GM21825 (cell line): ENCODE results near the gene GPATCH8.
"Not testable (repeated sequence)": the region's sequence is repeated elsewhere in the genome, so short reads cannot be mapped to it uniquely, and the experiment has no call there.

Experiments used
- ATAC-seq: cut with Tn5 transposase; IDR thresholded peaks from one replicate; pipeline ENCODE4 v1.9.1; 2021; ENCODE audit warnings: mild to moderate bottlenecking, moderate library complexity; ENCODE audit not compliant: unreplicated experiment

GPATCH8 gene

DNA sequence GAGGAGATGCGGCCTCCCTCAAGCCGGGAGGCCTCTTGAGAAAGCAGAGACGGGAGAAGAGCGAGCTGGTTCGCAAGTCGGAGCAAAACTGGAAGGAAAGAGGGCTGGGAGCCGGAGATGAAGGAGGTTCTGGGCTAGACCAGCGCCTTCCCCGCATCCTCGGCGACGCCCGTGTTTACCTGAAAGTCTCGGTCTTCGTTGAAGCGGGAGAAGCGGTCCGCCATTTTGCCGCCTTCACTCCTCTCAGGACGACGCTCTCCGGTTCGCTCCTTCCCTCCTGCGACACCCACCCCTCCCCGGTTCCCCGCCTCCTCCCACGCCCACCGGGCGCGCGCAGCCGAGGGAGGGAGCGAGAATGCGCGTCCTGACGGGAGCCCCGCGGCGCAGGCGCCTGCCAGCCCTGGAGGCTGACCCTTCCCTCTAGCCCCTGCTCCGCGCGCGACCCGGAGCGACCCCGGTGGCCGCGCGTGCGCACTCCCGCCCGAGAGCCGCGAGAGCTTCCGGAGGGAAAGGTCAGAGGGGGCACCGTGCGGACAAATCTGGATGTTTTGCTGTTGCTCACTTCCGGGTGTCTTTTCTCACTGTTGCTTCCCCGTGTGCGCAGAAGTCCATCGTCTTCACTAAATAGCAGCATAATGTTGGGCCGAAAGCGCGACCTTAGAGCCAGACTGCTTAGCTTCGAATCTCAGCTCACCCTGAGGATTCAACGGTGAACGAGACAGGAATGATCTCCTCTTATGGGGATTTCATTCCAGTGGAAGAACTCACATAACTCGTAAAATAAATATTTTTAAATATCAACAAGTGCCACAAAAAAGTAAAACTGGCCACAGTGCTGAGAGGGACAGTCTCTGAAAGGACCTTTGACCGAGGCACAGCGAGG, at the start of gene GPATCH8:
TSS of gene GPATCH8 (minus strand) at position 260 of the 883 bp plus-strand sequence. CDS start at position 224, 36 bp downstream.
- peak; percentile 88 for ATAC-seq

- ATAC-seq: no peak
These were observed 49.2 kb upstream of the GPATCH8 start for GRCh38 chr17:44552361-44552760.

GRCh38 chr17:44549686-44550085, 46.5 kb upstream of the GPATCH8 start:
- ATAC-seq: no peak

DNA sequence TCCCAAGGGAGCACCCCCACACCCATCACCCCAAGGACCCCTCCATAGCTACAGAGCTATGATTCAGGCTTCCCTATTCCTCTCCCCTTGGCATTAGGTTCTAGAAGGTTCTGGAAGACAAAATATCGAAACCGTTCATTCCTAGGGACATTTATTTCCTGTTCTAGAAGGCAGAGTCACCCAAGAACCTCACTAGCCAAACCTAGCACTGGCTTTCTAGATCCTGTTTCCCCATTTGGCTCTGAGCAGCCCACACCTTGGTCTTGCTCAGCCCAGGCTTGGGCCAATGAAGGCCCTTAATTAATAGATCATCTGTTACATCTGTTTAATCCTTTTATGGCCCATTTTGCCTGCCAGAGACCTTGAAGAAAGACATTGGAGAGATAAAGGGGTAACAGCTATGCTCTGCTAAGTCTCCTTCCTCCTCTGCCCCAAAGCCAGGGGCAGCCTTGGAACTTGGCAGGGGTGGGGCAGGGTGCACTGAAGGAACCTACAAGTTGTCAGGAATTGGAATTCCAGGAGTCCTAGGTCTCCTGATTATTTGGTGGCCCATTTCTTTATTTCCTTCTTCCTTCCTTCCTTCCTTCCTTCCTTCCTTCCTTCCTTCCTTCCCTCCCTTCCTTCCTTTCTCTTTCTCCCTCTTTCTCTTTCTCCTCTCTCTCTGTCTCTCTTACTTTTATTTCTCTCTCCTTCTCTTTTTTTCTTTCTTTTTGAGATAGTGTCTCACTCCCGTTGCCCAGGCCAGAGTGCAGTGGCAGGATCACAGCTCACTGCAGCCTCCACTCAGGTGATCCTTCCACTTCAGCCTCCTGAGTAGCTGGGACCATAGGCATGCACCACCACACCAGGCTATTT, 45.4 kb upstream of the GPATCH8 start:
- no peak for ATAC-seq

DNA sequence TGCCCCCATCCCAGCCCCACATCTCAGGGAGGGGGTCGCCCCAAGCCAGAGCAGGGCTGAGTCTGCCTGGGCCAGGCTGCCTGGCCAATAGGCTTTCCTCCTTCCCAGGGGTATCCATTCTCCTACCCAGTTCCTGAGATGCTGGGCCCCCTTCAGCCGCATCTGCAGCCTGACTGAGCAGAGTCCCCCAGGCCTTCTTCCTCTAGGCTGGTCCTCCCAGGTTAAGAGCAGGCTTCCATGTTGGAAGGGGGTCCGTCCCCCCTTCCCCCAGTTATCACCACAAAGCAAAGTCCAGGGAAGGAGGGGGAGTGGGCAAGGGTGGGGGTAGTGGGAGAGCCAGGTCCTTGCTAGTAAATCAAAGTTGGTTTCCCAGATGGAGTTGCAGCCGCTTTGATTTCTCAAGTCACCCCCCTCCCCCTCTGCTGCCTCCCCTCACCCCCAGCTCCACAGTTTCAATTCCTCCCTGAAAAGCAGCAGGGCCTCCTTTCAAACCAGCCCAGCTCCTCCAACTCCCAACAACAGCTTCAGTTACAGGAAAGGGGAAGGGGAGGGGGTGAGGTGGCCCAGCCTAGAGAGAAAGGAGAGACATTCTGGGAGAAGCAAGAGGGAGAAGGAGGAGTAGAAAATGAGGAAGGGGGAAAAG, 44.5 kb upstream of the GPATCH8 start:
- ATAC-seq: no peak

GRCh38 chr17:44546671-44547606, 43.7 kb upstream of the GPATCH8 start:
- ATAC-seq: no peak

- no peak for ATAC-seq
These were observed 40.8 kb upstream of the GPATCH8 start for GRCh38 chr17:44543905-44544523.

DNA sequence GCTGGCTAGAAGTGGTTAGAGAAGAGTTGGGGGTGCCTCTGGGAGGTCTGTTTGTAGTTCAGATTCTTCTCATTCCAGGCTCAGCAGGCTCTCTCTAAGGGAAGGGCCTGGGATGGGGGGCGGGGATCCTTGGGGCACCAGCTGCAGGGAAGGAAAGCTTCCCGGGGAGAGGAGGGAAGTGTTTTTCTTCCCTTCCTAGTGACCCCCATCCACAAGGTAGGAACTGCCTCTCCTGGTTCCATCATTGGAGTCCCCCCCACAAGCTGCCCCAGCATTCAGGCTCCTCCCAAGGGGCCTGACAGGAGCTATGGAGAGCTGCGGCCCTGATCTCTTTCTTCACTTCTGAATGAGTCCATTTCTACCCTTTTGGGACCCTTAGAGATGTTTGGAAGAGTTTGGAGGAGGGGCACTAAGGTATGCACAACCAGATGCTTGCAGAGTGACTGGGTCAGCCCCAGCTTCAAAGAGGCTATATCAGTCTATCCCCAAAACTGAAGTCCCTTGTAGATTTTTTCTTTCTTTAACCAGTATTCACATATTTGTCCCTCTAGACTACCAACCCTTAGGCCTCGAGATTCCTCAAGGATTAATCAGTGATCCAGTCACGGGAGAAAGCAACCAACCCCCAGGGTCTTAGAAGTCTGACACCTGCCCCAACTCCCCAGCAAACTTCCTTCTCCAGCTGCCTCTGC, 40.2 kb upstream of the GPATCH8 start:
- ATAC-seq: no peak

- no peak for ATAC-seq
These were observed 38.8 kb upstream of the GPATCH8 start for GRCh38 chr17:44541884-44542581.

DNA sequence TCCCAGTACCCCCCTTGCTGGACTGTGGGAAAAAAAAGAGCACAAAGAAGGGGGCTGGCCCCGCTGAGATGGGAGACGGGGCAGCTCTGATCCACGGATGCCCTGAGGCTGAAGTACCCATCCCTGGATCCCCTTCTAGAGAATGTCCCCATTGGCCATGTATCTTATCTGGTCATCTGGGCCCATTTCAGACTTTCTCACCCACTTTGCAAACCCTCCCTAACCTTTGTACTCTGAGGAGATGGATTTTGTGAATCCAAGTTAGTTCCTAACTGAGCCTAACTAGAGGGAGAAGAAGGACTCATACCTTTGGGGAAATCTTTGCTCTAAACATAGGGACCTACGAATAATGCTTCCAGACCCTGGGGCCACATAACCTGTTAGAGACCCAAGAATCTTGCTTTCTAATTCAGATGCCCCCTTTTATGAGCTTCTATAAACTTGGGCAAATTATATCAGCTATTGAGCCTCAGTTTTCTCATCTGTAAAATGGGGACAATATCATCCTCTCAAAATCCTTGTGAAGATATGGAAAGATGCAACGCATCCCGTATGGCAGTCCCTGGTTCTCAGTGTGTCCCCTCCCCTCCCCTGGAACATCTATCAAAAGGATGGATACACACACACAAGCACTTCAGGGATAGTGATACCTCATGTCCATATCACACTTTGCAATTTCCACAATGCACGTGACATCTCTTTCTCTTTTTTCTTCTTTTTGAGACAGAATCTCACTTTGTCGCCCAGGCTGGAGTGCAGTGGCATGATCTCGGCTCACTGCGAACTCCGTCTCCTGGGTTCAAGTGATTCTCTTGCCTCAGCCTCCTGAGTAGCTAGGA, 37.3 kb upstream of the GPATCH8 start:
- no peak for ATAC-seq

GRCh38 chr17:44539673-44540072, 36.5 kb upstream of the GPATCH8 start:
- no peak for ATAC-seq

DNA sequence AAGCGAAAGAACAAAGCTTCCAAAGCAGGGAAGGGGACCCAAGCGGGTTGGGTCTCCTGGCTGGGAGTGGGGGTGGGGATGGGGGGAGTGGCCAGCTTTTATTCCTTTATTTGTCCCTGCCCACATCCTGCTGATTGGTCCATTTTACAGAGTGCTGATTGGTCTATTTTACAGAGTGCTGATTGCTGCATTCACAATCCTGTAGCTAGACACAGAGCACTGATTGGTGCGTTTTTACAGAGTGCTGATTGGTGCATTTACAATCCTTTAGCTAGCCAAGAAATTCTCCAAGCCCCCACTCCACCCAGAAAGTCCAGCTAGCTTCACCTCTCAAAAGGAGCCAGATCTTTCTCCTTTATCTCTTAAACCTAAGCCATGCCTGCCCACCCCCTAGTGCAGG, 34.7 kb upstream of the GPATCH8 start:
- ATAC-seq: not testable (repeated sequence)

DNA sequence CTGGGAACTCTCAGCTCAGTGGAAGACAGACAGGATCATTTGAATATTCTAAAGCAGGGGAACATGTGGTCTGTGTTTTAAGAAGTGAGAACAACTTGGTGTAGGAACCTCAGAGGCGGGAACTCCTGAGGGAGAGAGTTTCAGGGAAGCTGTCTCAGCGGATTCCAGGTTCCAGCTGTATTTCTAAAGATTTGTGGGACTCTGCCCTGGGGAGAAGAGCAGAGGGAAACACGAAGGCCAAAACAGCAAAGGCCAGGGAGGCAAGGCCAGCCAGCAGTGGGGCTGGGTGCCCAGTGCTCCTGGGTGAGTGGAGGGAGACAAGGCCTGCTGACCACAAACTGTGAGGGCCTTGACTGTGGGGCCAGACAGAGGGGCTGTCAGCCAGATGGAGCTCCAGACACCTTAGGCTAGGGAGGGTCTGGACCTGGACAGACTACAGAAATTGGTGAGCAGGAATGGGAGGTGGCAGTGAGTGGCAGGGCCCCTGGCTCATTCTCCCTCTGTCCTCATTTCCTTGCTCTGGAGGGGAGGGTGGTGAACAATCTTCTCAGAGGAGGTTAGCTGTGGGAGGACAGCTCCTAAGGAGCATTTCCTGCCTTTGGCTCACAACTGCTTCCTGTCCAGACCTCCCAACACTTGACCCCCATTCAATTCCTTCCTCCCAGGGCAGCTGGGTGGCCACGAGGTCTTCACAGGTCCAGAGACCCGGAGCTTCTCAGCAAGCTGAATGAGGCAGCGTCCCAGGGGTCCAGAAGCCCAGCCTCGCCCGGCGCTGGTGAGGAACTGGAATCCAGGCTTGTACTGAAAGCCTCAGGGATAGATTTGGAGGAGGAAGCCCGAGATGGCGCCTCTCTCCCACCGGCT, 33.1 kb upstream of the GPATCH8 start:
- ATAC-seq: no peak

DNA sequence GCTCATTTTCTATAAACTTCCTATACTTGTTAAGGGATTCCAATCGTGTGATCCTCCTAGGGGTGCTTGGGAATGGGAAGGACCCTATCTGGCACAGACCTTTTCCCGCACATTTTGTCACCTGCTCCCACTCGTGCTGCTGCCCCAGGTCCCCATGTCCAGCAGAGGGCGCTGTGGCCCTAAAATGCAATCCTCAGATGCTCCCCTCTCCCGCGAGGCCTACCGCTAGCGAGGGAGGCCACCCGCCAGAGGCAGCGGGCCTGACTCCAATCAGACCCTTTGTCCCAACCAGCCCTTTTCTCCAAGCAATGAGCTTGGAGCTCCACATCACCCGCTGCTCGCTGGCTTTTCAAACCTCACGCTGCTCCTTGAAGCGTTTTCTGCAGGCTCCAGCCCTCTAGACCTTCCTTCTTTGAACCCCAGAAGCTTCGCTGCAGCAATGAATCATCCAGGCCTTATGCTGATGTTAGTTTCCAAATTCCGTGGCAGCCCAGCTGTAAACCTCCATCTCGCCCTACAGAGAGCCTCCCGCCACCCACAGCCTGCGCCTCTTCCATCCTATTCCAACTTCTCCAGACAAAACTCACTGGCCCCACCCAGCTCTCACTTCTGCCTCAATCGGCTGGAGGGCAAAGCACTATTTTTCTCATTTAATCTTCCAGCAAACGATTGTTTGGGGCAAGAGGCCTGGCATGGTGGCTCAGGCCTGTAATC, 30.5 kb upstream of the GPATCH8 start:
- ATAC-seq: no peak

DNA sequence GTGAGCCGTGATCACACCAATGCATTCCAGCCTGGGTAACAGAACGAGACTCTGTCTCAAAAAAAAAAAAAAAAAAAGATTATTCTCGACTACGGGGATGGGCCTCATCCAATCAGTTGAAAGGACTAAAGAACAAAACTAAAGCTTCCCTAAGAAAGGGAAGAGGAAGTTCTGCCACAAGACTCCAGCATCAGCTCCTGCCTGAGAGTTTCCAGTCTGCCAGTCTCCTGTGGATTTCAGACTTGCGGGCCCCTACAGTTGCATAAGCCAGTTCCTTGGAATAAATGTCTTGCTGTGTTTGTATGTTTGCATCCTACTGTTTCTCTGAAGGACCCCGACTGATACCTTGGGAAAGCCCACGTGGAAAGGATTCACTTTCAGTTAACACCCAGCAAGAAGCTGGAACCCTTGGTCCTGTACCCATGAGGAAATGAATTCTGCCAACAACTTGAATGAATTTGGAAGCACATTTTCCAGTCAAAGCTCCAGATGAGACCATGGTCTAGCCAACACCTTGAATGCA, 27.8 kb upstream of the GPATCH8 start:
- ATAC-seq: no peak

DNA sequence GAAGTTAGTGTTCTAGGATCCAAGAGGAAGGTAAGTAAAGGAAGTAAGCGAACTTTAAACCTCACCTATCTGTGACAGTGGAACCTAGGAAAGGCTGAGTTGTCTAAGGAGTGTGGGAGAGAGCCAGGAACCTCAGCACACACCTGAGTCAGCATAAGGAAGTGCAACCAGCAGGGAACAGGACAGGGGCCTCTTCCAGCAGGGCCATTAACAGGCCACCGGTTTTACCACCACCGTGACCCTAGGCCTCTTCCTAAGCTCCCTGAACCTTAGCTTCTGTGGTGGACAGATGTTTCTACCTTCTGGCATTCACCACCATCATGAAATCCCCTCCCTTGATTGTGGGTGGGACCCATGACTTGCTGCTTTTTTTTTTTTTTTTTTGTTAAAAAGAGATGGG, 26.7 kb upstream of the GPATCH8 start:
- ATAC-seq: no peak
